Spleen (tissue), 11 donors: ENCODE data around the gene CALHM2. TPM values are rescaled to one million over a fixed set of nuclear protein-coding genes. Genes with fewer than 3 reads are reported as not detected.

Source experiments
- DNase-seq: peaks from one replicate; pipeline ENCODE4 v3.0.0-alpha.2; 2020
- H3K27ac ChIP-seq, 8 donors: fragments of 200-600 bp; sonication (generic) in 7 of 8; 1 replicate in 4 of 8; 2 replicates in 4 of 8; pipeline versions ENCODE4 v1.5.0 to v1.8.0; 2016 to 2021; ENCODE audit warnings: inconsistent platforms in 4 of 8, mild to moderate bottlenecking in 4 of 8, moderate library complexity in 1 of 8
- H3K27me3 ChIP-seq, 7 donors: fragments of 200-600 bp; sonication (generic) in 6 of 7; replicated peaks in 1 of 7; 1 replicate in 4 of 7; 2 replicates in 3 of 7; pipeline versions ENCODE4 v1.5.0 to v1.8.0; 2016 to 2021; ENCODE audit warnings: inconsistent platforms in 3 of 7, mild to moderate bottlenecking in 1 of 7
- H3K36me3 ChIP-seq, 6 donors: fragments of 200-600 bp; sonication (generic) in 5 of 6; 1 replicate in 4 of 6; 2 replicates in 2 of 6; pipeline versions ENCODE4 v1.5.0 to v1.8.0; 2016 to 2021; ENCODE audit warnings: inconsistent platforms in 2 of 6
- H3K4me1 ChIP-seq, 6 donors: fragments of 200-600 bp; sonication (generic) in 5 of 6; 1 replicate in 3 of 6; 2 replicates in 3 of 6; pipeline versions ENCODE4 v1.5.0 to v1.8.0; 2016 to 2021; ENCODE audit warnings: inconsistent platforms in 3 of 6
- H3K4me3 ChIP-seq, 8 donors: fragments of 200-600 bp; sonication (generic) in 7 of 8; 1 replicate in 4 of 8; 2 replicates in 4 of 8; pipeline versions ENCODE4 v1.5.0 to v1.8.0; 2016 to 2021; ENCODE audit warnings: inconsistent platforms in 4 of 8, mild to moderate bottlenecking in 4 of 8, moderate library complexity in 2 of 8
- H3K9me3 ChIP-seq, 8 donors: fragments of 200-600 bp; sonication (generic) in 7 of 8; 1 replicate in 4 of 8; 2 replicates in 4 of 8; pipeline versions ENCODE4 v1.5.0 to v1.8.0; 2016 to 2021; ENCODE audit warnings: inconsistent platforms in 4 of 8
- CTCF ChIP-seq, 11 experiments: fragments of 200-600 bp in 7 of 11; fragments of 450-650 bp in 4 of 11; sonication (generic) in 4 of 11; IDR thresholded peaks in 8 of 11; conservative IDR thresholded peaks in 3 of 11; 1 replicate in 7 of 11; 2 replicates in 4 of 11; pipeline versions ENCODE4 v1.4.0 to v1.8.0; 2016 to 2021; ENCODE audit warnings: antibody characterized with exemption in 11 of 11, inconsistent platforms in 4 of 11, mild to moderate bottlenecking in 1 of 11
- POLR2A ChIP-seq, 3 donors: fragments of 450-650 bp; IDR thresholded peaks; one replicate each; pipeline ENCODE4 v1.5.1; 2017; ENCODE audit warnings: antibody characterized with exemption in 3 of 3, mild to moderate bottlenecking in 1 of 3
- POLR2AphosphoS5 ChIP-seq, 3 donors: sonication (generic); formaldehyde crosslinking; IDR thresholded peaks; one replicate each; pipeline ENCODE4 v1.5.1; 2017; ENCODE audit warnings: antibody characterized with exemption in 3 of 3
- WGBS, 5 donors: extraction: QIAGEN DNeasy Blood & Tissue Kit in 3 of 5; methylation state at CpG; one replicate each; pipeline versions ENCODE4 v1.1.5 to v1.1.7; 2013 to 2018; 5-methylcytosine and 5-hydroxymethylcytosine counted together
- intact Hi-C: fragments of 100-400 bp; cut with DNase I; formaldehyde crosslinking; loops from one replicate; pipeline ENCODE4 v1.15.0; 2023; ENCODE audit warnings: low total_unique reads
- polyA plus RNA-seq, 3 donors: library from polyadenylated mRNA; stranded (reverse); fragments of 200-250 nt; gene quantifications; one replicate each; pipeline ENCODE4 v1.2.1, GENCODE V29; 2013
- total RNA-seq, 7 donors: library from RNA; depleted of rRNA in 3 of 7; stranded (reverse); fragments of >200 nt in 3 of 7; fragmentation: NEBNext Ultra II Directional in 4 of 7; extraction: Animal tissue kit (Norgen Biotek cat#: 25700) in 4 of 7; gene quantifications; one replicate each; pipeline versions ENCODE4 v1.1.0 to v1.2.1, GENCODE V29; 2016 to 2021
- donor health status: healthy with polysubstance abuse.
- donor health status: DM: no; HTN: no; CAD: no; lungs with moderate emphysema.
- donor health status: DM: no; HTN: no; CAD: no.
- donor health status: Bipolar disorder and iron deficiency.
- donor health status: healthy.
- donor health status: DM: no; HTN: no; CAD: no.
- donor health status: DM: yes; HTN: yes; CAD: no.

The CALHM2 gene
- total and polyA plus RNA-seq, 10 donors: 12.6 to 91.6 (median 52.4) TPM

DNA sequence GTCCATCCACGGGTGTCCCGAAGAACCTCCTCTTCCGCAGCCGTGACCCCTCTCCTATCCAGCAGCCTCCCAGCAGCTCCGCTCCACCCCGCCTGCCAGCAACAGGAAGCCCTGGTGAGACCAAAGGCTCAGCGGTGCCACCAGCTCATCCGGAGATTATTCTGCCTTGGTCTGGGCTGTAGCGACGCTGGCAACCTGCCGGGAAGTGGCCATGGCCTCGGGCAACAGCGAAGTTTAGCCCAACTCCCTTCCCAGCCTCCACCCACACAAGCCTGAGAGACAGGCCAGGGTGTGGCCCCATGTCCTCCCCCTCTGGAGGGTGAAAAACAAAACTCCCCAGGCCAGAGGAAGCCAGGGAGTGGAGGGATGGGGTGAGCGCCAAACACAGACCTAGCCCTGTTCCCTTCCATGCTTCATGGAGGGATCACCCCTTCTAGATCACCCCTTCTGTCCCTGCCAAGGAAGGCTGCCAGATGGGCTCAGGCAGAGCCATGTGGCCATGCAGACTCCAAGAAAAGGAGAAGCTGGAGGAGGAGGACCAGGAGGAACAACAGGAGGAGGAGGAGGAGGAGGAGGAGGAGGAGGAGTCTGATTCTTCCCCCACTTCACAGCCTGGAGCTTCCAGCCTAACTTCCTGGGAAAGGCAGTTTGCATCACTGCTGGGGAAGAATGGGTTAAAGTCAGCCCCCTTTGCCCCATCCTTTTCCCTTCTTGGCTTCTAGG, 918 bp downstream of the CALHM2 start:
- peak; percentile 93 for DNase-seq
- H3K9me3 ChIP-seq: no peaks in the 10 kb centered on the region
- H3K36me3 ChIP-seq: peaks cover 0 to 44% (median 28%) of the 10 kb centered on the region in 6 donors
- TF ChIP-seq CTCF (IDR thresholded peaks at IDR 0.05 in 8 of 11, conservative IDR thresholded peaks at IDR 0.05 in 3 of 11): no peak
- TF ChIP-seq POLR2AphosphoS5 (IDR thresholded peaks at IDR 0.05): peak; percentile 80 to 91 (median 88)
- no peak for TF ChIP-seq POLR2A (IDR thresholded peaks at IDR 0.05)
- H3K27ac ChIP-seq: peak overlapping the region; percentile 83 to 92 (median 90)
- peaks cover 0 to 7% (median 0%) of the 10 kb centered on the region in 7 donors for H3K27me3 ChIP-seq
- H3K4me1 ChIP-seq: peaks cover 42 to 78% (median 66%) of the 10 kb centered on the region in 6 donors
- 3 to 20% (median 8%) methylated on average over 14 of the region's 14 CpGs for WGBS, 5 donors
- intact Hi-C loops: loop anchor here (5.0 kb wide), 1 partner anchor 34 kb away; no protein-coding TSS in a partner anchor
- H3K4me3 ChIP-seq: peak overlapping the region; percentile 66 to 89 (median 82)

- peaks cover 46 to 87% (median 75%) of the 10 kb centered on the region in 6 donors for H3K4me1 ChIP-seq
- H3K27ac ChIP-seq: peak overlapping the region; percentile 53 to 92 (median 90)
- intact Hi-C loops: loop anchor here (5.0 kb wide), 1 partner anchor 33 kb away; no protein-coding TSS in a partner anchor
- H3K27me3 ChIP-seq: peaks cover 0 to 7% (median 0%) of the 10 kb centered on the region in 7 donors
- peak overlapping the region in 7 of 8 donors; percentile 69 to 89 (median 82) for H3K4me3 ChIP-seq
- peaks cover 0 to 54% (median 36%) of the 10 kb centered on the region in 6 donors for H3K36me3 ChIP-seq
- WGBS, 5 donors: 62 to 85% (median 70%) methylated on average over 10 to 12 of the region's 12 CpGs
- no peak for DNase-seq
- no peaks in the 10 kb centered on the region for H3K9me3 ChIP-seq
- no peak for TF ChIP-seq POLR2A (IDR thresholded peaks at IDR 0.05)
- TF ChIP-seq CTCF (IDR thresholded peaks at IDR 0.05 in 8 of 11, conservative IDR thresholded peaks at IDR 0.05 in 3 of 11): no peak
- no peak for TF ChIP-seq POLR2AphosphoS5 (IDR thresholded peaks at IDR 0.05)
These were observed 1.9 kb downstream of the CALHM2 start for GRCh38 chr10:103450201-103450695.

DNA sequence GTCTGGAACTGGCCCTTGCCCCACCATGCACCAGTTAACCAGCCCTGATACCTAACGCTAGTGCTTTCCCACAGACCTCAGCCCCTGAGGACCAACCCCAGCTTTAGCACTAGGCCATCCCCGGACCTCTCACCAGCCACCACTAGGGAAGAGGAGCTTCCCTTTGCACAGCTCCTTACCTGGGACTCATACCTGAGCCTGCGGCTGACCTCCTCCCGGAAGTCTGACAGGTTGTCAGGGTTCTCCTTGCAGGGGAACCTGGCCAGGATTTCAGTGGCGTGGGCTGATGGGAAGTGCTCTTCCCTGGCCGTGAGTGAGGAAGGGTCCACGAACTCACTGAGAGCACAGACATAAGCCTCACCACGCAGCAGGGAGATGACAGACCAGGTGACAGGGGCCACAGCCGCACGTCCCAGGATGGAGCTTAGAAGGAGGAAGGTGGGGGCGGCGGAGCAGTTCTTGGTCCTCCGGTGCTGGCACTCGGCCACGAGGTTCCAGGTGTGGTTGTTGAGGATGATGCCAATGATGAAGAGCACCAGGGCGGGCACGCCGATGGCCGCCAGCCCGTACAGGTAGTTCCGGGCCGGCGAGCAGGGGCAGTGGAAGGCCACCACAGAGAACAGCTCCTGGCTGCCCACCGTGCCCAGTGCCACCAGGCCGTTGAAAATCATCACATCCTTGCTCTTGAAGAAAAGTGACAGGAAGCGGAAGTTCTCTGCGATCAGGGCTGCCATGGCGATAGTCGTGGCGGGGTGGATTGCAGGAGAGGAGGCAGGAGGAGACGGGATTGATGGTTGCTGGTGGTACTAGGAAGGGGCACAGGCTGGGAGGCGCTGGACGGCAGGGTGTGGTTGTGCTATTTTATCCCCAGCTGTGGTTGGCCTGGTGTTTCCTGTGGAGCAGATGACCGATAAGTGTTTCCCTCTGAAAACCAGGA, 2.7 kb downstream of the CALHM2 start:
- intact Hi-C loops: loop anchor here (5.0 kb wide), 1 partner anchor 32 kb away; no protein-coding TSS in a partner anchor
- Histone ChIP-seq H3K4me1 (peaks cover 49 to 95% (median 82%) of the 10 kb centered on the region in 6 donors), H3K27me3 (peaks cover 0 to 7% (median 0%) of the 10 kb centered on the region in 7 donors), H3K27ac (peak overlapping the region; percentile 4 to 92 (median 90)), H3K9me3 (no peaks in the 10 kb centered on the region), H3K4me3 (peak overlapping the region in 5 of 8 donors; percentile 70 to 89 (median 82)), H3K36me3 (peaks cover 0 to 61% (median 44%) of the 10 kb centered on the region in 6 donors)
- TF ChIP-seq POLR2AphosphoS5 (IDR thresholded peaks at IDR 0.05) (peak in 2 of 3 donors; percentile 22 to 56), CTCF (IDR thresholded peaks at IDR 0.05 in 8 of 11, conservative IDR thresholded peaks at IDR 0.05 in 3 of 11) (no peak), POLR2A (IDR thresholded peaks at IDR 0.05) (no peak)
- DNase-seq: no peak
- WGBS, 5 donors: 74 to 84% (median 80%) methylated on average over 34 of the region's 34 CpGs
